ENCODE data around the gene SBF2.

The SBF2 gene

DNA sequence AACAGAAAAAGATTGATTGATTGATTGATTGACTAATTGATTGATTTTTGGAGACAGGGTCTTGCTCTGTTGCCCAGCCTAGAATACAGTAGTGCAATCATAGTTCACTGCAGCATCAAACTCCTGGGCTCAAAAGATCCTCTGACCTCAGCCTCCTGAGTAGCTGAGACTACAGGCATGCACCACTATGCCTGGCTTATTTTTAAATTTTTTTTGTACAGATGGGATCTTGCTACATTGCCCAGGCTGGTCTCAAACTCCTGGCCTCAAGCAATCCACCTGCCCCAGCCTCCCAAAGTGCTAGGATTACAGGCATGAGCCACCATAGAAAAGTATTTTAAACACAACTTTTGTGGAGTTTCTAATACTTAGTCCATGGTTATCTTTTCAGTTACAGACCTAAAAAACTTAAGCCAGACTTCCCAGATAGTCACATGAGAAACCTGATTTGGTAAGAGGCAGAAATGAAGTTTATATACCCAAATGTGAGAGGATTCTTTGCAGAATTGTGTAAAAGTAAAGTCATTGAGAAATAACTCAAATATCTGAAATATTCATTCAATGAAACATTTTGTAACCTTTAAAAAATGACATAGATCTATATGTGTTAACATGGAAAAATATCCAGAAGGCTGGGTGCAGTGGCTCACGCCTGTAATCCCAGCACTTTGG is 443.7 kb downstream of the SBF2 start:
- H3K27ac ChIP-seq (ENCODE audit: poor library complexity, severe bottlenecking) = no peak overlapping the region
- peaks cover 29% of the 10 kb centered on the region for H3K36me3 ChIP-seq (ENCODE audit: low read depth)
- no peaks in the 10 kb centered on the region for H3K27me3 ChIP-seq (ENCODE audit: insufficient read depth, poor library complexity, severe bottlenecking)
- H3K4me3 ChIP-seq (ENCODE audit: severe bottlenecking) = no peak overlapping the region
- no peaks in the 10 kb centered on the region for H3K9me3 ChIP-seq (ENCODE audit: severe bottlenecking)
- TF ChIP-seq CTCF (IDR thresholded peaks at IDR 0.05; ENCODE audit: poor library complexity, severe bottlenecking) = no peak
- peaks cover 5% of the 10 kb centered on the region for H3K4me1 ChIP-seq (ENCODE audit: insufficient read depth, poor library complexity, severe bottlenecking)
- DNase-seq (ENCODE audit: low spot score) = no peak
- ATAC-seq (ENCODE audit: low read depth) = no peak

GRCh38 chr11:9849389-9849788 is 444.6 kb downstream of the SBF2 start:
- no peak for DNase-seq (ENCODE audit: low spot score)
- peaks cover 36% of the 10 kb centered on the region for H3K36me3 ChIP-seq (ENCODE audit: low read depth)
- no peak overlapping the region for H3K4me3 ChIP-seq (ENCODE audit: severe bottlenecking)
- H3K9me3 ChIP-seq (ENCODE audit: severe bottlenecking) = no peaks in the 10 kb centered on the region
- H3K27ac ChIP-seq (ENCODE audit: poor library complexity, severe bottlenecking) = no peak overlapping the region
- H3K4me1 ChIP-seq (ENCODE audit: insufficient read depth, poor library complexity, severe bottlenecking) = peaks cover 5% of the 10 kb centered on the region
- TF ChIP-seq CTCF (IDR thresholded peaks at IDR 0.05; ENCODE audit: poor library complexity, severe bottlenecking) = no peak
- no peak for ATAC-seq (ENCODE audit: low read depth)
- H3K27me3 ChIP-seq (ENCODE audit: insufficient read depth, poor library complexity, severe bottlenecking) = no peaks in the 10 kb centered on the region

GRCh38 chr11:9847636-9848035 is 446.4 kb downstream of the SBF2 start:
- H3K4me1 ChIP-seq (ENCODE audit: insufficient read depth, poor library complexity, severe bottlenecking) = peaks cover 5% of the 10 kb centered on the region
- no peak for DNase-seq (ENCODE audit: low spot score)
- no peak overlapping the region for H3K27ac ChIP-seq (ENCODE audit: poor library complexity, severe bottlenecking)
- H3K9me3 ChIP-seq (ENCODE audit: severe bottlenecking) = no peaks in the 10 kb centered on the region
- TF ChIP-seq CTCF (IDR thresholded peaks at IDR 0.05; ENCODE audit: poor library complexity, severe bottlenecking) = no peak
- no peaks in the 10 kb centered on the region for H3K27me3 ChIP-seq (ENCODE audit: insufficient read depth, poor library complexity, severe bottlenecking)
- peaks cover 41% of the 10 kb centered on the region for H3K36me3 ChIP-seq (ENCODE audit: low read depth)
- ATAC-seq (ENCODE audit: low read depth) = no peak
- H3K4me3 ChIP-seq (ENCODE audit: severe bottlenecking) = no peak overlapping the region

- DNase-seq (ENCODE audit: low spot score) = no peak
- ATAC-seq (ENCODE audit: low read depth) = no peak
- Histone ChIP-seq H3K9me3 (ENCODE audit: severe bottlenecking) (no peaks in the 10 kb centered on the region), H3K4me1 (ENCODE audit: insufficient read depth, poor library complexity, severe bottlenecking) (peaks cover 29% of the 10 kb centered on the region), H3K36me3 (ENCODE audit: low read depth) (peaks cover 32% of the 10 kb centered on the region), H3K4me3 (ENCODE audit: severe bottlenecking) (no peak overlapping the region), H3K27me3 (ENCODE audit: insufficient read depth, poor library complexity, severe bottlenecking) (no peaks in the 10 kb centered on the region), H3K27ac (ENCODE audit: poor library complexity, severe bottlenecking) (no peak overlapping the region)
- no peak for TF ChIP-seq CTCF (IDR thresholded peaks at IDR 0.05; ENCODE audit: poor library complexity, severe bottlenecking)
Observed at GRCh38 chr11:9842923-9843322, 451.1 kb downstream of the SBF2 start.

- H3K36me3 ChIP-seq (ENCODE audit: low read depth) = peaks cover 27% of the 10 kb centered on the region
- no peak for ATAC-seq (ENCODE audit: low read depth)
- H3K27ac ChIP-seq (ENCODE audit: poor library complexity, severe bottlenecking) = peak overlapping the region; percentile 87
- no peak for TF ChIP-seq CTCF (IDR thresholded peaks at IDR 0.05; ENCODE audit: poor library complexity, severe bottlenecking)
- H3K9me3 ChIP-seq (ENCODE audit: severe bottlenecking) = no peaks in the 10 kb centered on the region
- peaks cover 29% of the 10 kb centered on the region for H3K4me1 ChIP-seq (ENCODE audit: insufficient read depth, poor library complexity, severe bottlenecking)
- no peak overlapping the region for H3K4me3 ChIP-seq (ENCODE audit: severe bottlenecking)
- no peaks in the 10 kb centered on the region for H3K27me3 ChIP-seq (ENCODE audit: insufficient read depth, poor library complexity, severe bottlenecking)
- DNase-seq (ENCODE audit: low spot score) = no peak
Observed at GRCh38 chr11:9840460-9841004, 453.5 kb downstream of the SBF2 start.
